Kidney (tissue), 14 donors: ENCODE measurements around the gene FSTL1. TPM values are rescaled to one million over a fixed set of nuclear protein-coding genes. Genes with fewer than 3 reads are reported as not detected.

Experiments
- DNase-seq, 5 donors: peaks; one replicate each; pipeline ENCODE4 v3.0.0-alpha.2; 2013 to 2020
- FAIRE-seq: peaks from 2 replicates; lab custom pipeline; 2012; peaks lifted over from hg19 to GRCh38; lab: Jason Lieb, UNC
- H3K27ac ChIP-seq, 2 donors: one replicate each; pipeline ENCODE4 v1.7.0; 2013; ENCODE audit warnings: low read depth in 2 of 2, low read length in 2 of 2, inconsistent platforms in 1 of 2
- H3K27me3 ChIP-seq: one replicate; pipeline ENCODE4 v1.7.1; 2013; ENCODE audit warnings: low read length, inconsistent platforms; ENCODE audit not compliant: control insufficient read depth, insufficient read depth
- H3K36me3 ChIP-seq, 3 donors: one replicate each; pipeline versions ENCODE4 v1.7.0 to v1.7.1; 2013; ENCODE audit warnings: low read length in 3 of 3, control low read depth in 1 of 3, inconsistent platforms in 1 of 3; ENCODE audit not compliant: insufficient read depth in 3 of 3, control insufficient read depth in 2 of 3
- H3K4me1 ChIP-seq, 3 donors: one replicate each; pipeline versions ENCODE4 v1.7.0 to v1.7.1; 2013; ENCODE audit warnings: low read length in 3 of 3, inconsistent platforms in 1 of 3, low read depth in 1 of 3; ENCODE audit not compliant: control insufficient read depth in 2 of 3, insufficient read depth in 2 of 3
- H3K4me3 ChIP-seq, 3 donors: one replicate each; pipeline versions ENCODE4 v1.7.0 to v1.8.1; 2013; ENCODE audit warnings: low read length in 3 of 3, control low read depth in 1 of 3, inconsistent platforms in 1 of 3
- H3K9ac ChIP-seq, 3 donors: one replicate each; pipeline versions ENCODE4 v1.7.0 to v1.7.1; 2013; ENCODE audit warnings: low read length in 3 of 3, control low read depth in 1 of 3, inconsistent platforms in 1 of 3
- H3K9me3 ChIP-seq, 3 donors: one replicate each; pipeline versions ENCODE4 v1.7.0 to v1.7.1; 2013; ENCODE audit warnings: low read length in 3 of 3, control low read depth in 1 of 3, inconsistent platforms in 1 of 3; ENCODE audit not compliant: control insufficient read depth in 2 of 3, insufficient read depth in 1 of 3
- intact Hi-C: fragments of 100-400 bp; cut with DNase I; formaldehyde crosslinking; loops from one replicate; pipeline ENCODE4 v1.11.1; 2022
- polyA plus RNA-seq: library from polyadenylated mRNA; stranded (reverse); fragments of 350-450 nt; fragmentation: Illumina TruSeq; extraction: RNeasy Lipid Tissue Mini Kit (QIAGEN cat#74804); gene quantifications from one replicate; pipeline ENCODE4 v1.2.3, GENCODE V29; 2014; ENCODE audit warnings: low read depth, low replicate concordance; ENCODE audit not compliant: insufficient read depth
- total RNA-seq: library from RNA; stranded (reverse); fragmentation: NEBNext Ultra II Directional; extraction: Animal tissue kit (Norgen Biotek cat#: 25700); gene quantifications from one replicate; pipeline ENCODE4 v1.2.1, GENCODE V29; 2021
- TF ChIP-seq, protein P1 (sequence below): IDR thresholded peaks from 3 replicates; pipeline ENCODE4 v1.5.1; 2012; ENCODE audit warnings: mild to moderate bottlenecking, moderate library complexity, borderline replicate concordance; ENCODE audit not compliant: insufficient read depth; ENCODE audit errors: extremely low read depth
- donor health status: control.
- donor health status: control.
- donor health status: control.
- donor health status: control.
- donor health status: control.
- donor health status: DM: yes; HTN: yes; CAD: no.
- donor health status: Normal renal cell carcinoma (clear cell type).

FSTL1 gene
- total and polyA plus RNA-seq, 2 donors from 2014 or later, result 31.1 to 193 TPM

- H3K36me3 ChIP-seq, result no peaks in the 10 kb centered on the region
- H3K27ac ChIP-seq, result no peak overlapping the region
- no peaks in the 10 kb centered on the region for H3K4me1 ChIP-seq
- TF ChIP-seq, protein P1, sequence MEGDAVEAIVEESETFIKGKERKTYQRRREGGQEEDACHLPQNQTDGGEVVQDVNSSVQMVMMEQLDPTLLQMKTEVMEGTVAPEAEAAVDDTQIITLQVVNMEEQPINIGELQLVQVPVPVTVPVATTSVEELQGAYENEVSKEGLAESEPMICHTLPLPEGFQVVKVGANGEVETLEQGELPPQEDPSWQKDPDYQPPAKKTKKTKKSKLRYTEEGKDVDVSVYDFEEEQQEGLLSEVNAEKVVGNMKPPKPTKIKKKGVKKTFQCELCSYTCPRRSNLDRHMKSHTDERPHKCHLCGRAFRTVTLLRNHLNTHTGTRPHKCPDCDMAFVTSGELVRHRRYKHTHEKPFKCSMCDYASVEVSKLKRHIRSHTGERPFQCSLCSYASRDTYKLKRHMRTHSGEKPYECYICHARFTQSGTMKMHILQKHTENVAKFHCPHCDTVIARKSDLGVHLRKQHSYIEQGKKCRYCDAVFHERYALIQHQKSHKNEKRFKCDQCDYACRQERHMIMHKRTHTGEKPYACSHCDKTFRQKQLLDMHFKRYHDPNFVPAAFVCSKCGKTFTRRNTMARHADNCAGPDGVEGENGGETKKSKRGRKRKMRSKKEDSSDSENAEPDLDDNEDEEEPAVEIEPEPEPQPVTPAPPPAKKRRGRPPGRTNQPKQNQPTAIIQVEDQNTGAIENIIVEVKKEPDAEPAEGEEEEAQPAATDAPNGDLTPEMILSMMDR, result no peak
- peaks cover 0 to 8% (median 0%) of the 10 kb centered on the region in 3 donors for H3K9me3 ChIP-seq
- intact Hi-C loops, result no loop called here
- peak in 1 of 5 donors; percentile 31 for DNase-seq
- no peak overlapping the region for H3K4me3 ChIP-seq
- H3K27me3 ChIP-seq, result no peaks in the 10 kb centered on the region
- no peak overlapping the region for H3K9ac ChIP-seq
- no peak for FAIRE-seq
Measured at GRCh38 chr3:120497818-120498217, 47.0 kb upstream of the FSTL1 start.

DNA sequence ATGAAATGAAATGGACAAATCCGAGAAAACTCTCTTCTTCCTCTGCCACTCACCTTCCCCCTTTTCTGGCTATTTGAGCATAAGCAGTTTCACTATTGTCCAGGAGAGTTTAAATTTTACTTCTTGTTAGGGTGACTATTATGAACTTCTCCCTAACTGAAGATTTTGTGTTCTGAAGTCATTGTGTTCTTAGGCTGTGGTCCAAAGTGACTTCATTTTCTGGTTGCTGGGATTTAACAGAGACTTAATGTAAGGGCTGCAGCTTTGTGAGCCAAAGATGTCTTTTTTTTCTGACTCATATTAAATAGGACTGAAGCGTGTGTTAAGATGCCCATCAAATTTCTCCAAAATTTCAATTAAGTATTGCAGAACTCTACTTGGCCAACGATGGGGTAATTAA is 46.5 kb upstream of the FSTL1 start:
- H3K27ac ChIP-seq, result no peak overlapping the region
- peak; percentile 29 for FAIRE-seq

DNA sequence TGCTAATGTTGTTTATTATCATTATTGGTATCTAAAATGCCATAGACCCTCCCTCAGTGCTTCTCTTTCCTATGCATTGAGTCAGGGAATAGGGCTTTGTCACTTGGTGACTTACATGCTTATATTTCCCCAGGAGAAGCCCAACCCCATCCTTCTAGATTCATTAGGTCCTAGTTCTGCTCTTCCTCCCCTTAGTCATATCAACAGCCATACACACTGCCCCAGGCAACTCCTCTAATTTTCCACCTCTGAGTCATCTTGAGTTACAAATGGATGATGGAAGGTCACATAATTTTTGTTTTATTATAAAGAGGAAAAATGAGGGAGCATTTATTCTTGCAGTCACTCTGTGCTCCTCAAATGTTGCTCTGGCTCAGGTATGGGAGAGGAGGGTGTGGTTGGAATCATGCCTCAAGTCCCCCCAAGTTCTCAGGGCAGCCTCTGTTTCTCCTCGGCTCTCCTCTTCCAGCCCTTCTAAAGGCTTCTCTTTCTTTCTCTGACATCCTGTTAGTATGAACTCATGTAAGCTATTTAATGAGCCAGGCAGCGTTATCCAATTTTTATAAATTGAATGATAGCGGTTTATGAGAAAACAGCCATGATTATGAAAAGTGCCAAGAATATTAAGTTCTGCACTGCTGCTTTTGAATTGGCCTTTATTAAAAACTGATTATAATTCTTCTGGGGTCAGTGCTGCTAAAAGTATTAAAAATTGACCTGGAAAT is 45.6 kb upstream of the FSTL1 start:
- intact Hi-C loops, result no loop called here
- FAIRE-seq (no peak), DNase-seq (no peak)
- H3K27ac ChIP-seq, result no peak overlapping the region
- H3K9me3 ChIP-seq, result peaks cover 0 to 8% (median 0%) of the 10 kb centered on the region in 3 donors
- TF ChIP-seq, protein P1, result no peak
- no peaks in the 10 kb centered on the region for H3K4me1 ChIP-seq
- H3K27me3 ChIP-seq, result no peaks in the 10 kb centered on the region
- no peak overlapping the region for H3K9ac ChIP-seq
- no peaks in the 10 kb centered on the region for H3K36me3 ChIP-seq
- no peak overlapping the region for H3K4me3 ChIP-seq

More for the DNA sequence above, 46.5 kb upstream of the FSTL1 start:
- TF ChIP-seq, protein P1, result no peak
- Histone ChIP-seq H3K4me3 (no peak overlapping the region), H3K4me1 (no peaks in the 10 kb centered on the region), H3K9me3 (peaks cover 0 to 8% (median 0%) of the 10 kb centered on the region in 3 donors), H3K36me3 (no peaks in the 10 kb centered on the region), H3K9ac (no peak overlapping the region), H3K27me3 (no peaks in the 10 kb centered on the region)
- intact Hi-C loops, result no loop called here
- DNase-seq, result peak in 2 of 5 donors; percentile 73 to 94
